Measurements from ENCODE around the gene NADK2. TPM values are rescaled to one million over a fixed set of nuclear protein-coding genes. Genes with fewer than 3 reads are reported as not detected.

The NADK2 gene
- total RNA-seq, 1 donor from 2014 or later: 26.0 TPM

DNA sequence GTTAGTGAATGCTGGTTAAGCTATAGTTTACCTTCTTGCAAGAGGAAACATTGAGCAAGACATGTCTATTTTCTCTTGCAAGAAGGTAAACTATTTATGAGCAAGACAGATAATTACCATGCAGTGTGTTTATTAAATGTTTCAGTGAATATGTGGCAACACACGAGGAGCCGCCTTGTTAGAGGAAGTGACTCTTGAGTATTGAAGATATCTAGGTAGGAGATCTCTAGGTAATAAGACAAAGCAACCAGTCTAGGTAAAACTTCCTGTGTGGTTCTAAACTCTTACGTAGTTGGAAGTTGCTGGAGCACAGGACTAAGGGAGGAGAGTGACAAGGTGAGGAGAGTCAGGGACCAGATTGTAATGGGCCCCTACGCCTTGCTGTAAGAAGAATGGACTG, 73.0 kb downstream of the NADK2 start:
- DNase-seq (ENCODE audit: low spot score): no peak

- no peak for DNase-seq (ENCODE audit: low spot score)
Observed at GRCh38 chr5:36164461-36164860, 77.3 kb downstream of the NADK2 start.

- no peak for DNase-seq (ENCODE audit: low spot score)
Observed at GRCh38 chr5:36162810-36163486, 78.8 kb downstream of the NADK2 start.

DNA sequence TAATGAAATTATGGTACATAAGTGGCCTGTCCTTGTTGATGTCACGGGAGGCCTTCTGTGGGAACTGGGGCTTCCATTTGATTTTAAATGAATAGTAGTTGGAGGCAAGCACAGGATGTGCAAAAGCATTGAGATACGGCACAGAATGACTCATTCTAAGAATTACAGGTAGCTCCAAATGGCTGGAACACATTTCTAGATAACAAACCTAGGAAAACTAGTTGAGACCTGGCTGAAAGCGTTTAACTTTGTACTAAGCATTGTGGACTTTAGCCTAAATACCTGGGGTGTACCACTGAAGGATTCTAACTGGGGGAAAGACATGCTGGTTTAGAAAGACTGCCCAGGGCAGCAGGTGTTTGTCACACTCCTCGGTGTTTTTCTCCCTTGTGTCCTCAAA, 80.4 kb downstream of the NADK2 start:
- no peak for DNase-seq (ENCODE audit: low spot score)

GRCh38 chr5:36160617-36161016, 81.1 kb downstream of the NADK2 start:
- no peak for DNase-seq (ENCODE audit: low spot score)

DNA sequence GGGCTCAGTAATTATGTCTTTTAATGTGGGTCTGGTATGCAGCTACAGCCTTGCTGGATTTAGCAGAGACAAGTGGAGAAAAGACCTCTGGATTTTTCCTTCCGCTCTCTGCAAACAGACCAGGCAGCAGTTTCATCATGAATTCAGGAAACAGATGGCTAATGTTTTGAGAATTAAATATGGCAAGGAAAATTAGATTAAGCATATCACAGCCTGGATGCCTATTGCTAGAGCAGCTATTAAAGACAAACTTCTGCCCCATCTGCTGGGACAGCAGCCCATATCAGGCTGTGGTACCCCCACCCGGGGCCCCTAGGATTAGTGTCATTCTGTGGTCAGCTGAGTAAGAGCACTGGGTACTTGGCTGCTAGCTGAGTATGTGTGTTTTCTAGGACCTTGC, 83.6 kb downstream of the NADK2 start:
- no peak for DNase-seq (ENCODE audit: low spot score)

DNA sequence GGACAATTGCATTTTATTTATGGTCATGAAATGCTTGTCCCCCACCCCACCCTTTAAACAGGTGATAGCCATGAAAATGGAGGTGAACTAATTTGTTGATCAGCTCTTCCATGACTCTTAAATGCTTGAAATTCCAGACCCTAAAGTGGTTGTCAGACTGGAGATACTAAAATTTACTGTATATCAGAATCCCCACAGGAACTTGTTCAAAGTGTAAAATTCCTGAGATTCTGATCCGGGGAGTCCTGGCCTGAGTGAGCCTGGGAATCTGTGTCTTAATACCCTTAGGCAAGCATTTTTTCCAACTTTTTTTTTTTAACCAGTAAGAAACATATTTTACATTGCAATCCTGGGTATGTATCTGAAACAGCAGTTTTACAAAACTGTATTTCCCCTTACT, 85.1 kb downstream of the NADK2 start:
- no peak for DNase-seq (ENCODE audit: low spot score)

DNA sequence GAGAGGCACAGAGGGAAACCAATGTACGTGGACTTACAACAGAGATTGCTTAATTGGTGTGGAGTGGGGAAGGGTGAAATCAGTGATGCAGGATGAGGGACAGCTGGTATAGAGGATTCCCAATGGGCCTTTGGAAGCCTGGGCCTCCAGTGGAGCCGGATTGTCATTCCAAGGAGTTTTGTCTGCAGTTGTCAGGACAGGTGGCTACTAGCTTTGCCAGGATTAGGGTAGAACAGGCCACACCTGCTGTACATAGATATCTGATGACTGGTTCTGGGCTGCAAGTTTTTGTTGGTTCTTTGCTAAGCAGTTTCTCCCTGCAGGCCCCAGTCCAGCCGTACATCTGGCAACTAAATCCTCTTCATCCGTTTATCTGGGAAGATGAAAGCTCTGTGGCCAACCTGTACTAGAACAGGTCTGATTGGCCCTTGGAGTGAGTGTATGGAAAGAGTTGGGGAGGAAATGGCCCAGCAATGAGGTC, 85.6 kb downstream of the NADK2 start:
- no peak for DNase-seq (ENCODE audit: low spot score)

DNA sequence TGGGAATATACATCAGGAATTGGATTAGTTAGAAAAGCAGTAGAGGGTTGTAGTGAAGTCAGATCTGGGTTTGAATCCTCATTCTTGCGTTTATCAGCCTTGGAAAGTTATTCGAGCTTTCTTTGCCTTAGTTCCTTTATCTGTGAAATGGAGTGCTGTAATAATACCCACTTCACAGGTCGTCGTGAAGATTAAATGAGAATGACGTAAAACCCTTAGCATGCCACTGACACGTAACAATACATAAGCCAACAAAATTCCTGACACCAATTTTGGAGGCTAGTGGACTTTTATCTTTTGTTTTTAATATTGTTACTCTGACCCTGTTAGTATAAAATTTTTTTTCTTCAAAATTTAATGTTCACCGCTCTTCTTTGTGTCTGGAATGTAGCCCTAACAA, 86.4 kb downstream of the NADK2 start:
- DNase-seq (ENCODE audit: low spot score): no peak

DNA sequence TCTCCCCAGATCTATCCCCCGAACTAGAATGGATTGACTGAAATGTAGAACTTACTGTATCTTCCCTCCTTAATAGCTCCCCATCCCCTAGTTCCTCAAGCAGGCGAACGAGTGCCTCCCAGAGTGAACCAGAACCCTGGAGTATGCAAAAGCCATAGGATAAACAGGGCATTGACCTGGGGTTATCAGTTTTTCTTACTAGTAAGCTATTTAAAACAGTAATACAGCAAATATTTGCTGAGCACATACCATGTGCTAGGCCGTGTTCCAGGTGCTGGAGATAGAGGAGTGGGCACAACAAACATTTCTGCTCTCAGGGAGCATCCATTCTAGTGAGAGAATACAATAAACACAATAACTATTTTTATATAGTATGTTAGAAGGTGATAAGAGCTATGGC, 88.0 kb downstream of the NADK2 start:
- no peak for DNase-seq (ENCODE audit: low spot score)

- DNase-seq (ENCODE audit: low spot score): no peak
Observed at GRCh38 chr5:36153298-36153677, 88.4 kb downstream of the NADK2 start.

DNA sequence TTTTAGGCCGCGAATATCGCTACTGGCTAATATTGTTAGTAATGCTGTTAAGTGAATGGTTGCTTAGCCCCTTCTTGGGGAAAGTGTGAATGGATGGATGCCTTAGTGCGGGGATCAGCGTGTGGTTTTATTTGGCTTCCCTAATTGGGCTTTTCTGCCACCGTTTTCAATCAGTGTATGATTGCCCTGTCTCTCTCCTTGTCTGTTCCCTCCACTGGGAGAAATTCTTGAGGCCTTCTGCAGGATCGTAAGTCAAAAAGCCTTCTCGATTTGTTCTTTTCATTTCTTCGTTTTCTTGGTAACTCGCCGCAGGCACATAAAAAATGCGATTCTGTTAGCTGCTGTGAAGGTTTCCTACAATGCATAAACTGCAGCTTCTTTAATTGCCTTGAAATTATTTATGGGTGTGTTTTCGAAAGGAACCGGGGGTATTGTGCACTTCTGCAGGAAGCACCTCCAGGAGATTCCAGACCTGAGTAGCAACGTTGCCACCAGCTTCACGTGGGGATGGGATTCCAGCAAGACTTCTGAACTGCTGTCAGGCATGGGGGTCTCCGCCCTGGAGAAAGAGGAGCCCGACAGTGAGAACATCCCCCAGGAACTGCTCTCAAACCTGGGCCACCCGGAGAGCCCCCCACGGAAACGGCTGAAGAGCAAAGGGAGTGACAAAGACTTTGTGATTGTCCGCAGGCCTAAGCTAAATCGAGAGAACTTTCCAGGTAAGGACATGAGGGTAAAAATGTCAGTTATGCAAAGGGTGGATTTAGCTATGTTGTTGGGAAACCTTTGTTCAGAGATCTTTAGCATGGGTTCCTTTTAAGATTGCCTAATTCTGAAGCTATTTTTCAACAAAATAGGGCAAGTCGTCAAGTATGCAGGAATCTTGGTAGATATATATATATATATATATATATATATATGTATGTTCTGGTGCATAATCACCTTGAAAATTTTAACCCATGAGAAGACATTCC, 89.1 kb downstream of the NADK2 start:
- no peak for DNase-seq (ENCODE audit: low spot score)

GRCh38 chr5:36151434-36152323, 90.0 kb downstream of the NADK2 start, which contains the start of the genes LMBRD2 and SKP2:
LMBRD2 (minus strand) TSS chr5:36151887; CDS start chr5:36143349, 8,538 bp downstream.
SKP2 (plus strand) TSS chr5:36152111; CDS start chr5:36152263, 152 bp downstream.
- peak; percentile 97 for DNase-seq (ENCODE audit: low spot score)

GRCh38 chr5:36150676-36151433, 90.9 kb downstream of the NADK2 start:
- DNase-seq (ENCODE audit: low spot score): no peak

DNA sequence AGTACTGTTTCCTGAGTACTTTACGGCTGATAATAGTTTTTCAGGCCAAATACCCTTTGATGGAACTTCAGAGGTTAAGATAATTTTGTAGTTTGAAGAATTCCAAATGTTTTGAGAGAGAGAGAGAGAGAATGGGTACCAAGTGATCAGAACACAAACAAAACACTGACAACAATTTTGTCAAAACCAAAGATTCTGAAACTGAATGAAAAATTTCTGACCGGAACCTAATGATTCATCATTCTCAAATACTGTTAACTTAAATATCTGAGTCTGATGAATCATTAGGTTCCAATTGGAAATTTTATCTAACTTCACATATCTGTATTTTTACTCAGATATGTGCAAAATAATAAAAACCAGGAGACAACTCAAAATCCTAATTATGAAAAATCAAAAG, 94.0 kb downstream of the NADK2 start:
- no peak for DNase-seq (ENCODE audit: low spot score)

DNA sequence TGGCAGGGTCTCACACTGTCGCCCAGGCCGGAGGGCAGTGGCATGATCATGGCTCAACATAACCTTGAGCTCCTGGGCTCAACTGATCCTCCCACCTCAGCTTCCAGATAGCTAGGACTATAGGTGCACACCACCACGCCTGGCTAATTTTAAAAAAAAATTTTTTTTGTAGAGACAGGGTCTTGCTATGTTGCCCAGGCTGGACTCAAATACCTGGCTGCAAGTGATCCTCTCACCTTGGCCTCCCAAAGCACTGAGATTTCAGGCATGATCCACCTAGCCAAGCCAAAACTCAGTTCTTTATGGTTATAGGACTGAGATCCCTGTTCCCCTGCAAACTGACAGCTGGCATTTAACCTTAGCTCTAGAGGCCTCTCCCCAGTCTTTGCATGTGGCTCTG, 95.3 kb downstream of the NADK2 start:
- DNase-seq (ENCODE audit: low spot score): no peak

DNA sequence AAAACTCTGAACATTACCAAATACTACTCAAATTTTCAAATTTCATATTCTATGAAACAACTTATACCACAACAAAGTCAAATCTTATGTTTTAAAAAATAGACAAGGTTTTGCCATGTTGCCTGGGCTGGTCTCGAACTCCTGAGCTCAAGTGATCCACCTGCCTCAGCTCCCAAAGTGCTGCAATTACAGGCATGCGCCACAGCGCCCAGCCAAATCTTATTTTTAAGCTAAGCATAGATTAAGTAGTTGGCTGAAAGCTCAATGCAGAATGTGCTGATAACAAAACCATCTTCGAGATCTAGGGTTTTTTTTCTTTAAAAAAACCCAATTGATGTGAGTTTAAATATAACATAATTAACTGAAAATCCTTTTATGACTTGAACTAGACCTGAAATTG, 96.4 kb downstream of the NADK2 start:
- no peak for DNase-seq (ENCODE audit: low spot score)

Data from mesenteric fat pad (tissue), 1 donor.